RWPE2 (cell line): ENCODE results near the gene GPR142.

Experiments
- ATAC-seq: fragments of 200-7000 bp; cut with Tn5 transposase; 3 replicates; pipeline ENCODE4 v1.9.1; 2021; ENCODE audit warnings: low read depth
- DNase-seq: peaks from one replicate; pipeline ENCODE4 v3.0.0-alpha.2; 2020; ENCODE audit warnings: low spot score
- H3K27ac ChIP-seq: fragments of 450-650 bp; 2 replicates; pipeline ENCODE4 v1.5.1; 2017; ENCODE audit warnings: mild to moderate bottlenecking; ENCODE audit not compliant: poor library complexity, severe bottlenecking
- H3K27me3 ChIP-seq: fragments of 250-450 bp; sonication (Bioruptor Pico); 2 replicates; pipeline ENCODE4 v1.5.1; 2021; ENCODE audit warnings: mild to moderate bottlenecking, moderate library complexity; ENCODE audit not compliant: insufficient read depth, poor library complexity, severe bottlenecking
- H3K36me3 ChIP-seq: fragments of 250-450 bp; sonication (Bioruptor Pico); 2 replicates; pipeline ENCODE4 v1.5.1; 2020; ENCODE audit warnings: low read depth, mild to moderate bottlenecking, moderate library complexity
- H3K4me1 ChIP-seq: fragments of 250-450 bp; sonication (Bioruptor Pico); 2 replicates; pipeline ENCODE4 v1.5.1; 2021; ENCODE audit warnings: mild to moderate bottlenecking, moderate library complexity; ENCODE audit not compliant: insufficient read depth, poor library complexity, severe bottlenecking
- H3K4me3 ChIP-seq: fragments of 250-450 bp; sonication (Bioruptor Pico); 2 replicates; pipeline ENCODE4 v1.5.1; 2021; ENCODE audit warnings: mild to moderate bottlenecking, moderate library complexity; ENCODE audit not compliant: severe bottlenecking
- H3K9me3 ChIP-seq: fragments of 250-450 bp; sonication (Bioruptor Pico); 2 replicates; pipeline ENCODE4 v1.5.1; 2021; ENCODE audit warnings: mild to moderate bottlenecking, moderate library complexity; ENCODE audit not compliant: severe bottlenecking
- CTCF ChIP-seq: fragments of 450-650 bp; IDR thresholded peaks from one replicate; pipeline ENCODE4 v1.5.1; 2017; ENCODE audit warnings: mild to moderate bottlenecking, moderate library complexity; ENCODE audit not compliant: poor library complexity, severe bottlenecking

The GPR142 gene

GRCh38 chr17:74326506-74326905 is 40.8 kb upstream of the GPR142 start:
- H3K27me3 ChIP-seq, result peaks cover 21% of the 10 kb centered on the region
- no peak for DNase-seq
- H3K4me3 ChIP-seq, result no peak overlapping the region
- no peaks in the 10 kb centered on the region for H3K36me3 ChIP-seq
- no peaks in the 10 kb centered on the region for H3K4me1 ChIP-seq
- no peak for ATAC-seq
- H3K27ac ChIP-seq, result no peak overlapping the region
- TF ChIP-seq CTCF, result no peak
- H3K9me3 ChIP-seq, result no peaks in the 10 kb centered on the region

- Histone ChIP-seq H3K4me1 (no peaks in the 10 kb centered on the region), H3K27ac (no peak overlapping the region), H3K4me3 (no peak overlapping the region), H3K27me3 (peaks cover 21% of the 10 kb centered on the region), H3K36me3 (no peaks in the 10 kb centered on the region), H3K9me3 (no peaks in the 10 kb centered on the region)
- no peak for TF ChIP-seq CTCF
- DNase-seq (no peak), ATAC-seq (no peak)
These were observed 38.8 kb upstream of the GPR142 start for GRCh38 chr17:74328487-74328886.

- TF ChIP-seq CTCF, result no peak
- no peak overlapping the region for H3K27ac ChIP-seq
These were observed 37.9 kb upstream of the GPR142 start for GRCh38 chr17:74329378-74329777.

GRCh38 chr17:74330446-74330845 is 36.9 kb upstream of the GPR142 start:
- H3K4me3 ChIP-seq, result no peak overlapping the region
- no peak for DNase-seq
- H3K36me3 ChIP-seq, result no peaks in the 10 kb centered on the region
- no peaks in the 10 kb centered on the region for H3K9me3 ChIP-seq
- no peak overlapping the region for H3K27ac ChIP-seq
- no peak for ATAC-seq
- no peak for TF ChIP-seq CTCF
- peaks cover 15% of the 10 kb centered on the region for H3K27me3 ChIP-seq
- H3K4me1 ChIP-seq, result no peaks in the 10 kb centered on the region

More at GRCh38 chr17:74329378-74329777, 37.9 kb upstream of the GPR142 start:
- Histone ChIP-seq H3K36me3 (no peaks in the 10 kb centered on the region), H3K9me3 (no peaks in the 10 kb centered on the region), H3K27me3 (peaks cover 21% of the 10 kb centered on the region), H3K4me1 (no peaks in the 10 kb centered on the region), H3K4me3 (no peak overlapping the region)
- no peak for DNase-seq
- no peak for ATAC-seq

- Histone ChIP-seq H3K27me3 (no peaks in the 10 kb centered on the region), H3K27ac (no peak overlapping the region)
- DNase-seq, result no peak
These were observed 35.2 kb upstream of the GPR142 start for GRCh38 chr17:74332017-74332650.

More at GRCh38 chr17:74332017-74332650, 35.2 kb upstream of the GPR142 start:
- H3K9me3 ChIP-seq, result no peaks in the 10 kb centered on the region
- no peak overlapping the region for H3K4me3 ChIP-seq
- TF ChIP-seq CTCF, result no peak
- H3K4me1 ChIP-seq, result no peaks in the 10 kb centered on the region
- H3K36me3 ChIP-seq, result no peaks in the 10 kb centered on the region
- ATAC-seq, result no peak
